ENCODE data around the gene PDE8A.

DNA sequence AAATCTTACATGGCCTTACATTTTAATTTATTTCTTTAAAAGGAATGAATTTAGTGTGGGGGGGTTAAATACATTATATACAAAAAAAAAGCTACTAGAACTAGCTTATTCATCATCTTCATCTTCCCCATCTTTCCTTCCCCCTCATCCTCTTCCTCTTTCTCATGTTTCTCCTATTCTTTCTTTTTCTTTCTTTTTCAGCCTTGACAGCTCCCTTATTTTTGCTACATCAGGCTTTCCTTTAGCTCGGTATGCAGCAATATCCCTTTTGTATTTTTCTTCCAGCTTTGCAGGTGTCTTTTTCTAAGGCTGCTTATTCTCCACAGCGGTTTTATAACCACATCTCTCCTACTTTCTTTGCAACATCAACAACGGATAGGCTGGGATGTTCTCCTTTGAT, 41.3 kb upstream of the PDE8A start:
- TF ChIP-seq GATA3 (IDR thresholded peaks at IDR 0.05; ENCODE audit: low read depth, low read length) (no peak), GATA2 (IDR thresholded peaks at IDR 0.05; ENCODE audit: low read depth, low read length) (no peak)
